WTC11 (cell line): ENCODE data around the gene SLC49A3. TPM values are rescaled to one million over a fixed set of nuclear protein-coding genes. Genes with fewer than 3 reads are reported as not detected.

ENCODE experiments used
- ATAC-seq: fragments of 200-7000 bp; cut with Tn5 transposase; 2 replicates; pipeline ENCODE4 v1.10.0; 2021; ENCODE audit warnings: mild to moderate bottlenecking, moderate library complexity
- CTCF ChIA-PET: fragments of 300-600 bp; sonication (Branson Sonifier 250); formaldehyde crosslinking; loops from one replicate; lab custom pipeline; 2021; ENCODE audit warnings: antibody characterized with exemption; lab: Charles Lee
- POLR2A ChIA-PET: fragments of 350-600 bp; sonication (Branson Sonifier 250); formaldehyde crosslinking; loops from one replicate; lab custom pipeline; 2021; ENCODE audit warnings: antibody characterized with exemption; lab: Charles Lee
- DNase-seq: peaks from one replicate; pipeline ENCODE4 v3.0.0; 2021; ENCODE audit warnings: low spot score
- H3K27ac Mint-ChIP-seq: 2 replicates; pipeline ENCODE4 v1.8.0; 2021; ENCODE audit warnings: mixed read lengths
- H3K27me3 Mint-ChIP-seq: 2 replicates; pipeline ENCODE4 v1.8.0; 2021; ENCODE audit warnings: low read depth, mild to moderate bottlenecking, moderate library complexity, mixed read lengths
- H3K36me3 Mint-ChIP-seq: 2 replicates; pipeline ENCODE4 v1.8.0; 2021; ENCODE audit warnings: mixed read lengths
- H3K4me1 Mint-ChIP-seq: 2 replicates; pipeline ENCODE4 v1.8.0; 2022; ENCODE audit warnings: mixed read lengths
- H3K4me3 Mint-ChIP-seq: 2 replicates; pipeline ENCODE4 v1.8.0; 2021; ENCODE audit warnings: mild to moderate bottlenecking, moderate library complexity, mixed read lengths
- H3K9me3 Mint-ChIP-seq: 2 replicates; pipeline ENCODE4 v1.8.0; 2021; ENCODE audit warnings: mixed read lengths
- ELF4 ChIP-seq: sonication (generic); formaldehyde crosslinking; IDR thresholded peaks from 2 replicates; pipeline ENCODE4 v1.8.1; 2022; ENCODE audit warnings: low read depth, mild to moderate bottlenecking, moderate library complexity, missing genetic modification reagents
- EMX1 ChIP-seq: fragments of 250-450 bp; sonication (Bioruptor Pico); IDR thresholded peaks from 2 replicates; pipeline ENCODE4 v1.8.0; 2021; ENCODE audit warnings: mild to moderate bottlenecking
- FOXP1 ChIP-seq: sonication (generic); formaldehyde crosslinking; IDR thresholded peaks from 2 replicates; pipeline ENCODE4 v1.8.0; 2022; ENCODE audit warnings: missing genetic modification reagents, mild to moderate bottlenecking, moderate library complexity, borderline replicate concordance
- GTF2I ChIP-seq: fragments of 250-450 bp; sonication (Bioruptor Pico); conservative IDR thresholded peaks from 2 replicates; pipeline ENCODE4 v1.4.0; 2021; ENCODE audit warnings: mild to moderate bottlenecking
- HMGA2 ChIP-seq: fragments of 250-450 bp; sonication (Bioruptor Pico); IDR thresholded peaks from 2 replicates; pipeline ENCODE4 v1.4.0; 2021; ENCODE audit warnings: mild to moderate bottlenecking, moderate library complexity
- MYBL2 ChIP-seq: sonication (generic); formaldehyde crosslinking; IDR thresholded peaks from 2 replicates; pipeline ENCODE4 v1.8.1; 2023; ENCODE audit warnings: mild to moderate bottlenecking, moderate library complexity, missing genetic modification reagents
- NFATC4 ChIP-seq: fragments of 250-450 bp; sonication (Bioruptor Pico); IDR thresholded peaks from 2 replicates; pipeline ENCODE4 v1.9.0; 2021; ENCODE audit warnings: mild to moderate bottlenecking
- NR2C2 ChIP-seq: sonication (generic); formaldehyde crosslinking; IDR thresholded peaks from 2 replicates; pipeline ENCODE4 v1.8.0; 2022; ENCODE audit warnings: mild to moderate bottlenecking, missing genetic modification reagents
- RELA ChIP-seq: sonication (generic); formaldehyde crosslinking; IDR thresholded peaks from 2 replicates; pipeline ENCODE4 v1.8.1; 2022; ENCODE audit warnings: missing genetic modification reagents, mild to moderate bottlenecking, borderline replicate concordance
- RORB ChIP-seq: fragments of 250-450 bp; sonication (Bioruptor Pico); IDR thresholded peaks from 2 replicates; pipeline ENCODE4 v1.9.0; 2021; ENCODE audit warnings: mild to moderate bottlenecking
- SP1 ChIP-seq: sonication (generic); formaldehyde crosslinking; conservative IDR thresholded peaks from 2 replicates; pipeline ENCODE4 v1.8.1; 2022; ENCODE audit warnings: missing genetic modification reagents
- TCF7 ChIP-seq: sonication (generic); formaldehyde crosslinking; IDR thresholded peaks from 2 replicates; pipeline ENCODE4 v1.8.0; 2022; ENCODE audit warnings: mild to moderate bottlenecking, low read depth, missing genetic modification reagents, moderate library complexity
- TEAD1 ChIP-seq: sonication (generic); formaldehyde crosslinking; IDR thresholded peaks from 2 replicates; pipeline ENCODE4 v1.8.0; 2022; ENCODE audit warnings: mild to moderate bottlenecking, missing genetic modification reagents
- TP53 ChIP-seq: sonication (generic); formaldehyde crosslinking; IDR thresholded peaks from 2 replicates; pipeline ENCODE4 v1.8.1; 2023; ENCODE audit warnings: mild to moderate bottlenecking, missing genetic modification reagents
- ZNF138 ChIP-seq: sonication (generic); formaldehyde crosslinking; conservative IDR thresholded peaks from 2 replicates; pipeline ENCODE4 v1.8.1; 2022; ENCODE audit warnings: mild to moderate bottlenecking, moderate library complexity, missing genetic modification reagents
- ZNF317 ChIP-seq: sonication (generic); formaldehyde crosslinking; IDR thresholded peaks from 2 replicates; pipeline ENCODE4 v1.8.1; 2023; ENCODE audit warnings: low read depth, mild to moderate bottlenecking, moderate library complexity, missing genetic modification reagents, borderline replicate concordance
- ZNF416 ChIP-seq: fragments of 250-450 bp; sonication (Bioruptor Pico); IDR thresholded peaks from 2 replicates; pipeline ENCODE4 v1.9.0; 2021; ENCODE audit warnings: mild to moderate bottlenecking, inconsistent platforms
- ZNF671 ChIP-seq: fragments of 250-450 bp; sonication (Bioruptor Pico); IDR thresholded peaks from 2 replicates; pipeline ENCODE4 v1.8.0; 2021; ENCODE audit warnings: mild to moderate bottlenecking
- total RNA-seq: library from RNA; stranded (reverse); gene quantifications from 3 replicates; pipeline ENCODE4 v1.2.3, GENCODE V29; 2021
- TF ChIP-seq, protein P1 (sequence below): sonication (generic); formaldehyde crosslinking; IDR thresholded peaks from 2 replicates; pipeline ENCODE4 v1.8.1; 2023; ENCODE audit warnings: mild to moderate bottlenecking, missing genetic modification reagents
- TF ChIP-seq, protein P2 (sequence below): sonication (generic); formaldehyde crosslinking; IDR thresholded peaks from 2 replicates; pipeline ENCODE4 v1.8.1; 2022; ENCODE audit warnings: low read depth, mild to moderate bottlenecking, moderate library complexity, missing genetic modification reagents, borderline replicate concordance
- TF ChIP-seq, protein P3 (sequence below): sonication (generic); formaldehyde crosslinking; IDR thresholded peaks from 2 replicates; pipeline ENCODE4 v1.8.0; 2022; ENCODE audit warnings: mild to moderate bottlenecking, missing genetic modification reagents
- TF ChIP-seq, protein P4 (sequence below): sonication (generic); formaldehyde crosslinking; IDR thresholded peaks from 2 replicates; pipeline ENCODE4 v1.8.0; 2022; ENCODE audit warnings: mild to moderate bottlenecking, missing genetic modification reagents
- TF ChIP-seq, protein P5 (sequence below): sonication (generic); formaldehyde crosslinking; IDR thresholded peaks from 2 replicates; pipeline ENCODE4 v1.8.1; 2022; ENCODE audit warnings: mild to moderate bottlenecking, moderate library complexity, missing genetic modification reagents
- TF ChIP-seq, protein P6 (sequence below): sonication (generic); formaldehyde crosslinking; IDR thresholded peaks from 2 replicates; pipeline ENCODE4 v1.8.1; 2022; ENCODE audit warnings: missing genetic modification reagents, borderline replicate concordance
- TF ChIP-seq, protein P7 (sequence below): fragments of 250-450 bp; sonication (Bioruptor Pico); conservative IDR thresholded peaks from 2 replicates; pipeline ENCODE4 v1.9.0; 2021; ENCODE audit warnings: mild to moderate bottlenecking

The SLC49A3 gene
- total RNA-seq, 1 experiment from 2014 or later = 5.8 TPM

DNA sequence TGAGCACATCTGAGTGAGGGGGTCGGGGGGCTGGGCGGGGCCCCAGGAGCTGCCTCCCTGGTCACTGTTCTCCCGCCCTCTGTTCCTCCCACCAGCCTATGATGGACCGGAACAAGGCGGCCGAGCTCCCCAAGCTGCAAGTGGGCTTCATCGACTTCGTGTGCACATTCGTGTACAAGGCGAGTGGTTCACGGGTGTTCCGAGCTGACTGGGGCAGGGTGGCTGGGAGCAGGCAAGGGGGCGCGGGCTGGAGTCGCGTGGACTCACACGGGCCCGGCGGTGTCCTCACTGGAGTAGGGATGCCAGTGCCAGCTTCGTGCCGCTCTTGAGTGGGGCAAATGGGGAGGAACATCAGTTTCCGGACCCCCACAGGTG is 22.5 kb downstream of the SLC49A3 start (continued):
- TF ChIP-seq, protein P1, sequence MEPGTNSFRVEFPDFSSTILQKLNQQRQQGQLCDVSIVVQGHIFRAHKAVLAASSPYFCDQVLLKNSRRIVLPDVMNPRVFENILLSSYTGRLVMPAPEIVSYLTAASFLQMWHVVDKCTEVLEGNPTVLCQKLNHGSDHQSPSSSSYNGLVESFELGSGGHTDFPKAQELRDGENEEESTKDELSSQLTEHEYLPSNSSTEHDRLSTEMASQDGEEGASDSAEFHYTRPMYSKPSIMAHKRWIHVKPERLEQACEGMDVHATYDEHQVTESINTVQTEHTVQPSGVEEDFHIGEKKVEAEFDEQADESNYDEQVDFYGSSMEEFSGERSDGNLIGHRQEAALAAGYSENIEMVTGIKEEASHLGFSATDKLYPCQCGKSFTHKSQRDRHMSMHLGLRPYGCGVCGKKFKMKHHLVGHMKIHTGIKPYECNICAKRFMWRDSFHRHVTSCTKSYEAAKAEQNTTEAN (CRISPR knock-in tag) = no peak
- TF ChIP-seq FOXP1 (CRISPR knock-in tag) = no peak
- TF ChIP-seq, protein P2, sequence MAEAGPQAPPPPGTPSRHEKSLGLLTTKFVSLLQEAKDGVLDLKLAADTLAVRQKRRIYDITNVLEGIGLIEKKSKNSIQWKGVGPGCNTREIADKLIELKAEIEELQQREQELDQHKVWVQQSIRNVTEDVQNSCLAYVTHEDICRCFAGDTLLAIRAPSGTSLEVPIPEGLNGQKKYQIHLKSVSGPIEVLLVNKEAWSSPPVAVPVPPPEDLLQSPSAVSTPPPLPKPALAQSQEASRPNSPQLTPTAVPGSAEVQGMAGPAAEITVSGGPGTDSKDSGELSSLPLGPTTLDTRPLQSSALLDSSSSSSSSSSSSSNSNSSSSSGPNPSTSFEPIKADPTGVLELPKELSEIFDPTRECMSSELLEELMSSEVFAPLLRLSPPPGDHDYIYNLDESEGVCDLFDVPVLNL = no peak
- no peak for TF ChIP-seq GTF2I (CRISPR knock-in tag)
- TF ChIP-seq SP1 (CRISPR knock-in tag) = no peak
- TF ChIP-seq, protein P3, sequence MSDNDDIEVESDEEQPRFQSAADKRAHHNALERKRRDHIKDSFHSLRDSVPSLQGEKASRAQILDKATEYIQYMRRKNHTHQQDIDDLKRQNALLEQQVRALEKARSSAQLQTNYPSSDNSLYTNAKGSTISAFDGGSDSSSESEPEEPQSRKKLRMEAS (CRISPR knock-in tag) = no peak
- TF ChIP-seq HMGA2 (CRISPR knock-in tag) = no peak
- no peak for TF ChIP-seq TCF7

DNA sequence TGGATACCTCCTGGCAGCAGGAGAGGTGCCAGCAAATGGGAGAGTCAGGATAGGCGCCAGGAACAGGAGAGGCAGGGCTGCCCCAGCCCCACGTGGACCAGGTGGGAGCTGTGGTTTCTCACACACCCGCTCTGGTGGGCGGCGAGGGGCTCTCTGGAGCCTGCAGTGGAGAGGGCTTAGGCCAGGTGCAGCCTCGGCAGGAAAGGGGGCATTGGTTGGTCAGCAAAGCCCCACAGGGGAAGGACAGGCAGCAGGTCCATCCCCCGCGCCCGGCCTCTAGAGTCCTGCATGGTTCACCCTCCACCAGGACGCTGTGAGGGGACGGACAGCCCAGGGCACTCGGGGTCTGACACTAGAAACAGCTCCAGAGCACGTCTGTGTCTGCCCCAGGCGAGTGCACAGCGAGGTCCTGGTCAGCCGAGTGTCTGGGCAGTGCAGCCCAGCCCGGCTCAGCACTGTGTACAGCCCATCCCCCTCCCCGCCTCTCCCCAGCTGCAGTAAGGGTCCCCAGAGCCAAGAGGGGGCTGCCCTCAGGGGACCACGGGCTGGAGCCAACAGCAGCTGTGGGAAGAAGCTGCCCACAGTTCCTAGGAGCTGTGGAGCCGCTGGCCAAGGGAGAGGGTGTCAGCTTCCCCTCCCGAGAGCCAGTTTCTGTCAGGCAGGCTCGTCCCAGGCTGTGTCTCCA is 23.1 kb downstream of the SLC49A3 start:
- TF ChIP-seq EMX1 (CRISPR knock-in tag) (no peak), TEAD1 (no peak), ZNF138 (CRISPR knock-in tag) (no peak), ZNF671 (CRISPR knock-in tag) (no peak)
- TF ChIP-seq, protein P4, sequence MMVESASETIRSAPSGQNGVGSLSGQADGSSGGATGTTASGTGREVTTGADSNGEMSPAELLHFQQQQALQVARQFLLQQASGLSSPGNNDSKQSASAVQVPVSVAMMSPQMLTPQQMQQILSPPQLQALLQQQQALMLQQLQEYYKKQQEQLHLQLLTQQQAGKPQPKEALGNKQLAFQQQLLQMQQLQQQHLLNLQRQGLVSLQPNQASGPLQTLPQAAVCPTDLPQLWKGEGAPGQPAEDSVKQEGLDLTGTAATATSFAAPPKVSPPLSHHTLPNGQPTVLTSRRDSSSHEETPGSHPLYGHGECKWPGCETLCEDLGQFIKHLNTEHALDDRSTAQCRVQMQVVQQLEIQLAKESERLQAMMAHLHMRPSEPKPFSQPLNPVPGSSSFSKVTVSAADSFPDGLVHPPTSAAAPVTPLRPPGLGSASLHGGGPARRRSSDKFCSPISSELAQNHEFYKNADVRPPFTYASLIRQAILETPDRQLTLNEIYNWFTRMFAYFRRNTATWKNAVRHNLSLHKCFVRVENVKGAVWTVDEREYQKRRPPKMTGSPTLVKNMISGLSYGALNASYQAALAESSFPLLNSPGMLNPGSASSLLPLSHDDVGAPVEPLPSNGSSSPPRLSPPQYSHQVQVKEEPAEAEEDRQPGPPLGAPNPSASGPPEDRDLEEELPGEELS (CRISPR knock-in tag) = no peak
- TF ChIP-seq, protein P5, sequence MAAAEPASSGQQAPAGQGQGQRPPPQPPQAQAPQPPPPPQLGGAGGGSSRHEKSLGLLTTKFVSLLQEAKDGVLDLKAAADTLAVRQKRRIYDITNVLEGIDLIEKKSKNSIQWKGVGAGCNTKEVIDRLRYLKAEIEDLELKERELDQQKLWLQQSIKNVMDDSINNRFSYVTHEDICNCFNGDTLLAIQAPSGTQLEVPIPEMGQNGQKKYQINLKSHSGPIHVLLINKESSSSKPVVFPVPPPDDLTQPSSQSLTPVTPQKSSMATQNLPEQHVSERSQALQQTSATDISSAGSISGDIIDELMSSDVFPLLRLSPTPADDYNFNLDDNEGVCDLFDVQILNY (CRISPR knock-in tag) = no peak
- H3K27ac Mint-ChIP-seq = no peak overlapping the region
- H3K4me1 Mint-ChIP-seq = peaks cover 3% of the 10 kb centered on the region
- no peaks in the 10 kb centered on the region; the same call in 1 of the 2 replicates for H3K27me3 Mint-ChIP-seq
- no peaks in the 10 kb centered on the region for H3K9me3 Mint-ChIP-seq
- ATAC-seq (no peak), DNase-seq (no peak)
- peaks cover 4% of the 10 kb centered on the region for H3K36me3 Mint-ChIP-seq
- ChIA-PET CTCF (interaction anchor here (1.5 kb wide), 1 partner anchor 63 kb away, joined by 6 read pairs; no protein-coding TSS in a partner anchor), POLR2A (no interaction called here)
- no peak overlapping the region for H3K4me3 Mint-ChIP-seq

DNA sequence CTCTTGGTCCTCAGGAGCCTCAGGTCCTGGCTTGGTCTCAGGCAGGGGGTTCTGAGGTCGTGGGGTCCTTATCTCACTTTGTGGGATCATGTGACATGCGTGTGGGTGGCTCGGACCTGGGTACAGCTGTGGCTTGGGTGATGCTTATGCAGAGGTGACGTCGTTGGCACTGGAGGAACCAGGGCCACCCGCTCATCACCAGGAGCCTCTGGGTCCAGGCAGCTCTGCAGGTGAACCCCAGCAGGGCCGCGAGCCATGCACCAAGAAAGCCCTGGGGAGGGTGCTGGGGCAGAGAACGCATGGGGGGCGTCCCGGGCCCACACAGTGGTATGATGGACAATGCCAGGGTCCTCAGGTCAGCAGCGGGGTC is 23.6 kb downstream of the SLC49A3 start:
- CTCF ChIA-PET = interaction anchor here (2.6 kb wide), 1 partner anchor 9 kb away, joined by 12 read pairs; the partner anchor contains the start of genes ATP5ME and MYL5
- H3K27ac Mint-ChIP-seq = no peak overlapping the region
- POLR2A ChIA-PET = no interaction called here
- no peaks in the 10 kb centered on the region; the same call in 1 of the 2 replicates for H3K36me3 Mint-ChIP-seq
- H3K4me1 Mint-ChIP-seq = peaks cover 3% of the 10 kb centered on the region
- H3K4me3 Mint-ChIP-seq = no peak overlapping the region; the same call in 1 of the 2 replicates
- no peaks in the 10 kb centered on the region for H3K9me3 Mint-ChIP-seq
- no peak for DNase-seq
- ATAC-seq = no peak
- no peaks in the 10 kb centered on the region; the same call in 1 of the 2 replicates for H3K27me3 Mint-ChIP-seq
- no peak for TF ChIP-seq EMX1 (CRISPR knock-in tag)
- TF ChIP-seq NR2C2 = no peak
- TF ChIP-seq ZNF317 (CRISPR knock-in tag) = no peak
- TF ChIP-seq ELF4 (CRISPR knock-in tag) = no peak
- TF ChIP-seq NFATC4 (CRISPR knock-in tag) = no peak
- no peak for TF ChIP-seq ZNF416
- no peak for TF ChIP-seq RORB
- TF ChIP-seq, protein P6, sequence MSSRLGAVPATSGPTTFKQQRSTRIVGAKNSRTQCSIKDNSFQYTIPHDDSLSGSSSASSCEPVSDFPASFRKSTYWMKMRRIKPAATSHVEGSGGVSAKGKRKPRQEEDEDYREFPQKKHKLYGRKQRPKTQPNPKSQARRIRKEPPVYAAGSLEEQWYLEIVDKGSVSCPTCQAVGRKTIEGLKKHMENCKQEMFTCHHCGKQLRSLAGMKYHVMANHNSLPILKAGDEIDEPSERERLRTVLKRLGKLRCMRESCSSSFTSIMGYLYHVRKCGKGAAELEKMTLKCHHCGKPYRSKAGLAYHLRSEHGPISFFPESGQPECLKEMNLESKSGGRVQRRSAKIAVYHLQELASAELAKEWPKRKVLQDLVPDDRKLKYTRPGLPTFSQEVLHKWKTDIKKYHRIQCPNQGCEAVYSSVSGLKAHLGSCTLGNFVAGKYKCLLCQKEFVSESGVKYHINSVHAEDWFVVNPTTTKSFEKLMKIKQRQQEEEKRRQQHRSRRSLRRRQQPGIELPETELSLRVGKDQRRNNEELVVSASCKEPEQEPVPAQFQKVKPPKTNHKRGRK (CRISPR knock-in tag) = no peak
- TF ChIP-seq MYBL2 (CRISPR knock-in tag) = no peak
- TF ChIP-seq RELA (CRISPR knock-in tag) = no peak
- TF ChIP-seq, protein P7, sequence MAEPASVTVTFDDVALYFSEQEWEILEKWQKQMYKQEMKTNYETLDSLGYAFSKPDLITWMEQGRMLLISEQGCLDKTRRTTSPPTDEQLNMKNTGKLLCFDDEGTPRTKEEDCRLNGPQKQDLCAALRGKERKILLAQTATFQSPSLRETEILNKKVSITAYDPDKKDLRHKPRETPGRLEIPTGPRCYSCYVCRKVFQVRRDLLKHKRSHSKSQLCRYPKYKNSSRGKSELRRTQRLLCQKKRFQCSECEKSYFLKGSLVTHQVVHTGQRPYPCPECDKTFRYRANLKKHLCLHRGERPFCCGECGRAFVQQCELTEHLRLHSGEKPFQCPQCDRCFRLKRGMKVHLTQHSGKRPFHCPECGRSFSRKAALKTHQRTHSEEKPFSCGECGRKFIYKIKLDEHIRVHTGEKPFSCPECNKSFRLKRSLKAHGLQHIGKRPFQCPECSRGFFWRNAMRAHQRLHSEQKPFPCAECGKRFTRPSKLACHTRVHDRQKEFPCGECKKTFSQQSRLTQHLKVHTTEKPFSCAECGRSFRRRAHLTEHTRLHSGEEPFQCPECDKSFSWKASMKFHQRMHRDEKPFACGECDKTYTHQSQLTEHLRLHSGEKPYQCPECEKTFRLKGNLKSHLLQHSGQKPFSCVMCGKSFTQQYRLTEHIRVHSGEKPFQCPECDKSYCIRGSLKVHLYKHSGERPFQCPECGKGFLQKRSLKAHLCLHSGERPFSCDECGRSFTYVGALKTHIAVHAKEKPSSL = no peak
- TF ChIP-seq TP53 (CRISPR knock-in tag) = no peak
